D721Med (cell line): ENCODE measurements around the gene GNG7.

Experiments
- DNase-seq: peaks from one replicate; pipeline ENCODE4 v3.0.0; 2011; ENCODE audit warnings: low spot score; ENCODE audit not compliant: insufficient read length
- FAIRE-seq: peaks from 2 replicates; lab custom pipeline; 2011; peaks lifted over from hg19 to GRCh38; lab: Jason Lieb, UNC
- CTCF ChIP-seq: IDR thresholded peaks from 2 replicates; pipeline ENCODE4 v1.5.1; 2012; ENCODE audit warnings: mild to moderate bottlenecking, control low read depth; ENCODE audit not compliant: insufficient read depth; ENCODE audit errors: missing control alignments

GNG7 gene

GRCh38 chr19:2579678-2580280 is 122.7 kb downstream of the GNG7 start:
- FAIRE-seq: no peak
- no peak for DNase-seq
- TF ChIP-seq CTCF: no peak

GRCh38 chr19:2578901-2579677 is 123.4 kb downstream of the GNG7 start:
- DNase-seq (peak; percentile 81), FAIRE-seq (no peak)
- TF ChIP-seq CTCF: peak; percentile 66

- no peak for DNase-seq
- no peak for TF ChIP-seq CTCF
- no peak for FAIRE-seq
Measured at GRCh38 chr19:2578391-2578890, 124.1 kb downstream of the GNG7 start.

GRCh38 chr19:2577722-2578335 is 124.7 kb downstream of the GNG7 start:
- DNase-seq (no peak), FAIRE-seq (no peak)
- TF ChIP-seq CTCF: no peak

GRCh38 chr19:2575734-2576481 is 126.6 kb downstream of the GNG7 start:
- TF ChIP-seq CTCF: no peak
- DNase-seq: no peak
- no peak for FAIRE-seq

- TF ChIP-seq CTCF: no peak
- DNase-seq (no peak), FAIRE-seq (no peak)
Measured at GRCh38 chr19:2574971-2575630, 127.4 kb downstream of the GNG7 start.
